Epithelial cell of proximal tubule (primary cell): ENCODE results near the gene MRPL21. TPM values are rescaled to one million over a fixed set of nuclear protein-coding genes. Genes with fewer than 3 reads are reported as not detected.
"Not testable (repeated sequence)": the region's sequence is repeated elsewhere in the genome, so short reads cannot be mapped to it uniquely, and the experiment has no call there.

ENCODE experiments used
- DNase-seq: peaks from one replicate; pipeline ENCODE4 v3.0.0-alpha.2; 2011; ENCODE audit warnings: low read depth
- H3K4me3 ChIP-seq: 2 replicates; pipeline ENCODE4 v1.5.1; 2011; ENCODE audit warnings: low read depth, mild to moderate bottlenecking, low read length
- CTCF ChIP-seq: conservative IDR thresholded peaks from 2 replicates; pipeline ENCODE4 v1.5.1; 2012; ENCODE audit warnings: low read depth, mild to moderate bottlenecking, low read length
- total RNA-seq: library from RNA; depleted of rRNA; stranded (reverse); fragments of >200 nt; gene quantifications from 2 replicates; pipeline ENCODE4 v1.2.3, GENCODE V29; 2015

Gene MRPL21
- total RNA-seq, 1 donor from 2014 or later = 80.1 TPM

GRCh38 chr11:68857037-68857586, 46.5 kb downstream of the MRPL21 start:
- no peak for DNase-seq
- H3K4me3 ChIP-seq = no peak overlapping the region
- no peak for TF ChIP-seq CTCF

GRCh38 chr11:68856425-68857030, 47.1 kb downstream of the MRPL21 start:
- not testable (repeated sequence) for DNase-seq

GRCh38 chr11:68855205-68855981, 48.2 kb downstream of the MRPL21 start:
- DNase-seq = no peak
- peak overlapping the region; percentile 44 for H3K4me3 ChIP-seq
- TF ChIP-seq CTCF = no peak

More at GRCh38 chr11:68856425-68857030, 47.1 kb downstream of the MRPL21 start:
- not testable (repeated sequence) for H3K4me3 ChIP-seq

GRCh38 chr11:68854273-68854958, 49.2 kb downstream of the MRPL21 start:
- no peak for DNase-seq
- no peak overlapping the region for H3K4me3 ChIP-seq
- TF ChIP-seq CTCF = no peak

- no peak overlapping the region for H3K4me3 ChIP-seq
- TF ChIP-seq CTCF = no peak
- DNase-seq = no peak
Measured at GRCh38 chr11:68852628-68853027, 51.0 kb downstream of the MRPL21 start.

- TF ChIP-seq CTCF = no peak
- DNase-seq = no peak
- no peak overlapping the region for H3K4me3 ChIP-seq
Measured at GRCh38 chr11:68848429-68848828, 55.2 kb downstream of the MRPL21 start.

- no peak for DNase-seq
- no peak overlapping the region for H3K4me3 ChIP-seq
- TF ChIP-seq CTCF = no peak
Measured at GRCh38 chr11:68847395-68847794, 56.2 kb downstream of the MRPL21 start.
